Astrocyte (in vitro differentiated cells and primary cell): ENCODE data around the gene NTN1. TPM values are rescaled to one million over a fixed set of nuclear protein-coding genes. Genes with fewer than 3 reads are reported as not detected.
"Not testable (repeated sequence)": the region's sequence is repeated elsewhere in the genome, so short reads cannot be mapped to it uniquely, and the experiment has no call there.

Experiments
- DNase-seq: peaks from one replicate; pipeline ENCODE4 v3.0.0-alpha.2; 2010; ENCODE audit warnings: low read depth
- FAIRE-seq: peaks from 2 replicates; lab custom pipeline; 2011; peaks lifted over from hg19 to GRCh38; lab: Jason Lieb, UNC
- H2AFZ ChIP-seq: 2 replicates; pipeline ENCODE4 v1.6.0; 2012; ENCODE audit warnings: low read depth, low read length, inconsistent platforms
- H3K27ac ChIP-seq: 2 replicates; pipeline ENCODE4 v1.5.1; 2011; ENCODE audit warnings: low read depth, low read length, inconsistent platforms
- H3K27me3 ChIP-seq: 2 replicates; pipeline ENCODE4 v1.6.0; 2011; ENCODE audit warnings: low read length, inconsistent platforms; ENCODE audit not compliant: insufficient read depth
- H3K36me3 ChIP-seq: 2 replicates; pipeline ENCODE4 v1.5.1; 2011; ENCODE audit warnings: low read length, inconsistent platforms; ENCODE audit not compliant: insufficient read depth
- H3K4me1 ChIP-seq: 2 replicates; pipeline ENCODE4 v1.5.1; 2011; ENCODE audit warnings: low read length, inconsistent platforms; ENCODE audit not compliant: insufficient read depth
- H3K4me2 ChIP-seq: 2 replicates; pipeline ENCODE4 v1.6.0; 2012; ENCODE audit warnings: low read length, inconsistent platforms
- H3K4me3 ChIP-seq: 2 replicates; pipeline ENCODE4 v1.5.1; 2011; ENCODE audit warnings: low read depth, mild to moderate bottlenecking, low read length, inconsistent platforms; ENCODE audit not compliant: insufficient read depth
- H3K79me2 ChIP-seq: 2 replicates; pipeline ENCODE4 v1.6.0; 2012; ENCODE audit warnings: mild to moderate bottlenecking, low read length, inconsistent platforms; ENCODE audit not compliant: insufficient read depth
- H3K9ac ChIP-seq: 2 replicates; pipeline ENCODE4 v1.6.0; 2012; ENCODE audit warnings: mild to moderate bottlenecking, low read length, inconsistent platforms
- H3K9me3 ChIP-seq: 2 replicates; pipeline ENCODE4 v1.5.1; 2012; ENCODE audit warnings: low read depth, mild to moderate bottlenecking, low read length, inconsistent platforms; ENCODE audit not compliant: insufficient read depth
- H4K20me1 ChIP-seq: 2 replicates; pipeline ENCODE4 v1.6.0; 2012; ENCODE audit warnings: low read length, inconsistent platforms; ENCODE audit not compliant: insufficient read depth
- H3K27ac Mint-ChIP-seq: one replicate; pipeline ENCODE4 v1.8.0; 2021; ENCODE audit warnings: mild to moderate bottlenecking, mixed read lengths; ENCODE audit not compliant: unreplicated experiment
- H3K27me3 Mint-ChIP-seq: one replicate; pipeline ENCODE4 v1.8.0; 2021; ENCODE audit warnings: low read depth, mixed read lengths; ENCODE audit not compliant: unreplicated experiment
- H3K36me3 Mint-ChIP-seq: one replicate; pipeline ENCODE4 v1.8.0; 2021; ENCODE audit warnings: low read depth, mixed read lengths; ENCODE audit not compliant: unreplicated experiment
- H3K4me1 Mint-ChIP-seq: one replicate; pipeline ENCODE4 v1.8.0; 2021; ENCODE audit warnings: low read depth, mixed read lengths; ENCODE audit not compliant: unreplicated experiment
- H3K4me3 Mint-ChIP-seq: one replicate; pipeline ENCODE4 v1.8.0; 2021; ENCODE audit warnings: mild to moderate bottlenecking, moderate library complexity, mixed read lengths; ENCODE audit not compliant: unreplicated experiment
- H3K9me3 Mint-ChIP-seq: one replicate; pipeline ENCODE4 v1.8.0; 2021; ENCODE audit warnings: mild to moderate bottlenecking, mixed read lengths; ENCODE audit not compliant: unreplicated experiment
- CTCF ChIP-seq: IDR thresholded peaks from 2 replicates; pipeline ENCODE4 v1.5.1; 2011; ENCODE audit warnings: low read depth, mild to moderate bottlenecking, inconsistent platforms, low read length, moderate library complexity; ENCODE audit not compliant: insufficient read depth
- EZH2 ChIP-seq: IDR thresholded peaks from 2 replicates; pipeline ENCODE4 v1.6.1; 2012; ENCODE audit warnings: mild to moderate bottlenecking, low read length, inconsistent platforms; ENCODE audit not compliant: insufficient read depth
- total RNA-seq: library from RNA; stranded (reverse); gene quantifications from 2 replicates; pipeline ENCODE4 v1.2.1, GENCODE V29; 2021

The NTN1 gene
- total RNA-seq, 1 donor from 2014 or later, result 9.8 TPM

GRCh38 chr17:9098242-9098825 is 77.0 kb downstream of the NTN1 start:
- no peaks in the 10 kb centered on the region for H3K9me3 ChIP-seq
- no peaks in the 10 kb centered on the region for H3K36me3 Mint-ChIP-seq
- DNase-seq (no peak), FAIRE-seq (no peak)
- H3K4me1 ChIP-seq, result no peaks in the 10 kb centered on the region
- no peak overlapping the region for H3K4me3 Mint-ChIP-seq
- no peak overlapping the region for H3K4me3 ChIP-seq
- H3K27ac Mint-ChIP-seq, result no peak overlapping the region
- no peak for TF ChIP-seq CTCF
- TF ChIP-seq EZH2, result no peak
- H3K27me3 Mint-ChIP-seq, result no peaks in the 10 kb centered on the region
- peaks cover 10% of the 10 kb centered on the region for H3K9me3 Mint-ChIP-seq
- no peak overlapping the region for H2AFZ ChIP-seq
- H3K36me3 ChIP-seq, result no peaks in the 10 kb centered on the region
- no peaks in the 10 kb centered on the region for H3K4me1 Mint-ChIP-seq
- no peak overlapping the region for H3K9ac ChIP-seq
- H3K27ac ChIP-seq, result no peak overlapping the region
- no peaks in the 10 kb centered on the region for H3K79me2 ChIP-seq
- H3K4me2 ChIP-seq, result no peak overlapping the region
- H4K20me1 ChIP-seq, result no peaks in the 10 kb centered on the region
- H3K27me3 ChIP-seq, result no peaks in the 10 kb centered on the region

- no peaks in the 10 kb centered on the region for H3K79me2 ChIP-seq
- H3K4me1 ChIP-seq, result no peaks in the 10 kb centered on the region
- H3K9me3 ChIP-seq, result no peaks in the 10 kb centered on the region
- Mint-ChIP-seq H3K27ac (no peak overlapping the region), H3K4me3 (no peak overlapping the region), H3K4me1 (no peaks in the 10 kb centered on the region), H3K36me3 (no peaks in the 10 kb centered on the region), H3K9me3 (peaks cover 13% of the 10 kb centered on the region), H3K27me3 (peaks cover 5% of the 10 kb centered on the region)
- no peak for DNase-seq
- no peaks in the 10 kb centered on the region for H4K20me1 ChIP-seq
- H2AFZ ChIP-seq, result no peak overlapping the region
- H3K4me2 ChIP-seq, result no peak overlapping the region
- TF ChIP-seq CTCF (no peak), EZH2 (no peak)
- no peak overlapping the region for H3K9ac ChIP-seq
- no peak overlapping the region for H3K4me3 ChIP-seq
- H3K27me3 ChIP-seq, result no peaks in the 10 kb centered on the region
- no peak for FAIRE-seq
- no peak overlapping the region for H3K27ac ChIP-seq
- no peaks in the 10 kb centered on the region for H3K36me3 ChIP-seq
These were observed 80.0 kb downstream of the NTN1 start for GRCh38 chr17:9101356-9101755.

GRCh38 chr17:9103193-9103592 is 81.9 kb downstream of the NTN1 start:
- H2AFZ ChIP-seq, H3K4me2 ChIP-seq, H4K20me1 ChIP-seq, H3K79me2 ChIP-seq, H3K9ac ChIP-seq, H3K4me1 ChIP-seq, H3K27ac Mint-ChIP-seq, H3K36me3 ChIP-seq, H3K4me3 Mint-ChIP-seq, FAIRE-seq, H3K27me3 ChIP-seq, H3K27me3 Mint-ChIP-seq, DNase-seq, H3K4me3 ChIP-seq, H3K27ac ChIP-seq, H3K9me3 Mint-ChIP-seq, H3K9me3 ChIP-seq, H3K4me1 Mint-ChIP-seq, H3K36me3 Mint-ChIP-seq: not testable (repeated sequence)
